DOHH2 (cell line): Measurements from ENCODE around the gene KRT28.

ENCODE experiments used
- CTCF ChIP-seq: fragments of 200-600 bp; sonication (generic); IDR thresholded peaks from one replicate; pipeline ENCODE4 v1.5.1; 2014; ENCODE audit warnings: antibody characterized with exemption, mild to moderate bottlenecking, low read depth, low read length; ENCODE audit not compliant: poor library complexity, severe bottlenecking
- EZH2phosphoT487 ChIP-seq: fragments of 200-600 bp; sonication (generic); IDR thresholded peaks from 2 replicates; pipeline ENCODE4 v1.6.1; 2017; ENCODE audit warnings: borderline replicate concordance, mild to moderate bottlenecking, antibody characterized with exemption, low read length, moderate library complexity, mixed read lengths

- TF ChIP-seq CTCF, result no peak
- TF ChIP-seq EZH2phosphoT487, result no peak
These were observed 46.9 kb upstream of the KRT28 start for GRCh38 chr17:40846515-40847144.
